ENCODE data around the gene FASN. TPM values are rescaled to one million over a fixed set of nuclear protein-coding genes. Genes with fewer than 3 reads are reported as not detected.

The FASN gene
- total RNA-seq, 2 donors from 2014 or later = 13.8 to 46.4 TPM

- Histone ChIP-seq H3K9me3 (no peaks in the 10 kb centered on the region), H3K27ac (peak overlapping the region; percentile 53 to 59), H3K4me3 (peak overlapping the region; percentile 83 to 87), H3K36me3 (peaks cover 41% of the 10 kb centered on the region), H3K4me1 (peaks cover 0 to 32% of the 10 kb centered on the region in 2 donors), H3K27me3 (no peaks in the 10 kb centered on the region)
- DNase-seq (ENCODE audit: low spot score) = no peak
- TF ChIP-seq CTCF (IDR thresholded peaks at IDR 0.05) = no peak
These were observed 47.0 kb downstream of the FASN start for GRCh38 chr17:82050761-82051641.

GRCh38 chr17:82050152-82050760 lies 47.8 kb downstream of the FASN start:
- H3K4me1 ChIP-seq = peaks cover 0 to 32% of the 10 kb centered on the region in 2 donors
- no peak for DNase-seq (ENCODE audit: low spot score)
- peaks cover 33% of the 10 kb centered on the region for H3K36me3 ChIP-seq
- no peaks in the 10 kb centered on the region for H3K9me3 ChIP-seq
- no peak for TF ChIP-seq CTCF (IDR thresholded peaks at IDR 0.05)
- H3K4me3 ChIP-seq = peak overlapping the region; percentile 83 to 87
- H3K27ac ChIP-seq = no peak overlapping the region
- H3K27me3 ChIP-seq = no peaks in the 10 kb centered on the region

GRCh38 chr17:82049521-82049971 lies 48.5 kb downstream of the FASN start:
- no peak overlapping the region for H3K4me3 ChIP-seq
- H3K4me1 ChIP-seq = peaks cover 0 to 32% of the 10 kb centered on the region in 2 donors
- H3K9me3 ChIP-seq = no peaks in the 10 kb centered on the region
- no peak for DNase-seq (ENCODE audit: low spot score)
- TF ChIP-seq CTCF (IDR thresholded peaks at IDR 0.05) = no peak
- H3K27me3 ChIP-seq = no peaks in the 10 kb centered on the region
- peaks cover 26% of the 10 kb centered on the region for H3K36me3 ChIP-seq
- no peak overlapping the region for H3K27ac ChIP-seq

GRCh38 chr17:82049106-82049505 lies 48.9 kb downstream of the FASN start:
- TF ChIP-seq CTCF (IDR thresholded peaks at IDR 0.05) = no peak
- Histone ChIP-seq H3K4me3 (no peak overlapping the region), H3K27me3 (no peaks in the 10 kb centered on the region), H3K36me3 (peaks cover 22% of the 10 kb centered on the region), H3K9me3 (no peaks in the 10 kb centered on the region), H3K4me1 (peaks cover 0 to 32% of the 10 kb centered on the region in 2 donors), H3K27ac (no peak overlapping the region)
- no peak for DNase-seq (ENCODE audit: low spot score)

GRCh38 chr17:82048571-82048971 lies 49.5 kb downstream of the FASN start:
- H3K27me3 ChIP-seq = no peaks in the 10 kb centered on the region
- peaks cover 16% of the 10 kb centered on the region for H3K36me3 ChIP-seq
- H3K4me3 ChIP-seq = no peak overlapping the region
- peaks cover 0 to 31% of the 10 kb centered on the region in 2 donors for H3K4me1 ChIP-seq
- no peak overlapping the region for H3K27ac ChIP-seq
- TF ChIP-seq CTCF (IDR thresholded peaks at IDR 0.05) = no peak
- no peaks in the 10 kb centered on the region for H3K9me3 ChIP-seq
- no peak for DNase-seq (ENCODE audit: low spot score)
